Effector memory CD4-positive, alpha-beta T cell (primary cell): ENCODE measurements around the gene TMCC1.

ENCODE experiments used
- DNase-seq, 3 donors: peaks; one replicate each; pipeline ENCODE4 v3.0.0-alpha.2; 2020
- H3K27ac ChIP-seq: 2 replicates; pipeline ENCODE4 v1.7.0; 2013; ENCODE audit warnings: mild to moderate bottlenecking, low read length, moderate library complexity; ENCODE audit not compliant: insufficient read depth, poor library complexity, severe bottlenecking
- H3K27me3 ChIP-seq: replicated peaks from 2 replicates; pipeline ENCODE4 v1.7.0; 2013; ENCODE audit warnings: mild to moderate bottlenecking, low read length; ENCODE audit not compliant: insufficient read depth, control insufficient read depth, poor library complexity, severe bottlenecking
- H3K36me3 ChIP-seq: 2 replicates; pipeline ENCODE4 v1.7.0; 2013; ENCODE audit warnings: mild to moderate bottlenecking, low read length, moderate library complexity; ENCODE audit not compliant: control insufficient read depth, insufficient read depth
- H3K4me1 ChIP-seq: 2 replicates; pipeline ENCODE4 v1.7.0; 2013; ENCODE audit warnings: low read length, mild to moderate bottlenecking; ENCODE audit not compliant: control insufficient read depth, insufficient read depth, poor library complexity, severe bottlenecking
- H3K4me3 ChIP-seq: 2 replicates; pipeline ENCODE4 v1.7.0; 2013; ENCODE audit warnings: low read length, low read depth, mild to moderate bottlenecking; ENCODE audit not compliant: insufficient read depth, poor library complexity, severe bottlenecking
- H3K9me3 ChIP-seq: 2 replicates; pipeline ENCODE4 v1.7.0; 2013; ENCODE audit warnings: mild to moderate bottlenecking, low read length, moderate library complexity; ENCODE audit not compliant: control insufficient read depth

Gene TMCC1

GRCh38 chr3:129617381-129618185 is 275.9 kb downstream of the TMCC1 start:
- H3K27ac ChIP-seq: no peak overlapping the region

DNA sequence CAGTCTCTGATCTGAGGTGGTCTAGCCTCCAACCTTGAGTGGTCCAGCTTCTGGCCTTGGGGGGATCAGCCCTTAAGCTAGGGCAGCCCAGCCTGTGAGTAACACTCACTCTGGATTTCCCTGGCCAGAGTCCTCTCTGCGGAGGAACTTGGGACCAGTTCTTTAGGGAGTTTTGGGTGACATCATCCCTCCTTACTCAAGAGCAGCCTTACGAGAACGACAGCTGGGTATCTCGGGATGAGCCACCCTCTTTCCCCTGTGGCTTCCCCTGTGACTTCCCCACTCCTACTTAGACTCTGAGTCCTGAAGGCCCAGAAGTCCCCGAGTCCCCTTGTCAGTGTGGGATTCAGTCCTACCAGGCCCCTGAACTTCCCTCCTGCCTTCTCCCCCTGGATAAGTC is 276.8 kb downstream of the TMCC1 start:
- H3K4me1 ChIP-seq: peaks cover 6% of the 10 kb centered on the region
- H3K27ac ChIP-seq: no peak overlapping the region
- no peak overlapping the region for H3K4me3 ChIP-seq
- no peak for DNase-seq
- H3K27me3 ChIP-seq: no peaks in the 10 kb centered on the region
- no peaks in the 10 kb centered on the region for H3K9me3 ChIP-seq
- no peaks in the 10 kb centered on the region for H3K36me3 ChIP-seq

More at GRCh38 chr3:129617381-129618185, 275.9 kb downstream of the TMCC1 start:
- peaks cover 6% of the 10 kb centered on the region for H3K4me1 ChIP-seq
- DNase-seq: no peak
- H3K36me3 ChIP-seq: no peaks in the 10 kb centered on the region
- H3K9me3 ChIP-seq: no peaks in the 10 kb centered on the region
- no peaks in the 10 kb centered on the region for H3K27me3 ChIP-seq
- H3K4me3 ChIP-seq: no peak overlapping the region

GRCh38 chr3:129616291-129616690 is 277.2 kb downstream of the TMCC1 start:
- peaks cover 6% of the 10 kb centered on the region for H3K4me1 ChIP-seq
- DNase-seq: no peak
- H3K9me3 ChIP-seq: no peaks in the 10 kb centered on the region
- H3K27me3 ChIP-seq: no peaks in the 10 kb centered on the region
- H3K27ac ChIP-seq: no peak overlapping the region
- no peaks in the 10 kb centered on the region for H3K36me3 ChIP-seq
- no peak overlapping the region for H3K4me3 ChIP-seq

- H3K36me3 ChIP-seq: no peaks in the 10 kb centered on the region
- no peaks in the 10 kb centered on the region for H3K27me3 ChIP-seq
- H3K27ac ChIP-seq: no peak overlapping the region
- H3K9me3 ChIP-seq: no peaks in the 10 kb centered on the region
- H3K4me3 ChIP-seq: no peak overlapping the region
- peaks cover 6% of the 10 kb centered on the region for H3K4me1 ChIP-seq
- no peak for DNase-seq
Observed at GRCh38 chr3:129615751-129616281, 277.7 kb downstream of the TMCC1 start.

GRCh38 chr3:129614927-129615363 is 278.6 kb downstream of the TMCC1 start:
- Histone ChIP-seq H3K36me3 (no peaks in the 10 kb centered on the region), H3K27me3 (no peaks in the 10 kb centered on the region), H3K4me3 (no peak overlapping the region), H3K9me3 (no peaks in the 10 kb centered on the region), H3K4me1 (peaks cover 6% of the 10 kb centered on the region), H3K27ac (no peak overlapping the region)
- no peak for DNase-seq

DNA sequence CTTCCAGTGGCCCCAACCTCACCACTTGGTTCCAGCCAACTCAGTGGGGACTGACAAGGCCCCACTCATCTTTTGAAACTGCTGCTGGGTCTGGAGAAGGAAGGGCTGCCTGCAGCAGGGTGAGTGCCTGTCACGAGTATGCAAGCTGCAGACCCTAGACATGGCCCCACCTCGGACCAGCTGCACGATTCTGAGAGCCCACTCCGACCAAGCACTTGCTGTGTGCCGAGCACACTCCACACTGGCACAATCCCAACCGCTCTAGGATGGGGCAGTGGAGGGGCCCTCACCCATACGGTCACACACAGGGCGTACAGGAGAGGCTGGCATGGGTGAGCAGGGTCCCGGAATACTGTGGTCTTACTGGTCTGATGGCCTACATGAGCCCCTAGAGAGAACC is 279.1 kb downstream of the TMCC1 start:
- H3K9me3 ChIP-seq: no peaks in the 10 kb centered on the region
- H3K36me3 ChIP-seq: no peaks in the 10 kb centered on the region
- H3K4me1 ChIP-seq: peaks cover 6% of the 10 kb centered on the region
- H3K27ac ChIP-seq: no peak overlapping the region
- no peak overlapping the region for H3K4me3 ChIP-seq
- H3K27me3 ChIP-seq: no peaks in the 10 kb centered on the region
- DNase-seq: no peak

GRCh38 chr3:129613367-129613740 is 280.2 kb downstream of the TMCC1 start:
- Histone ChIP-seq H3K36me3 (no peaks in the 10 kb centered on the region), H3K4me1 (peaks cover 2% of the 10 kb centered on the region), H3K27me3 (no peaks in the 10 kb centered on the region), H3K4me3 (no peak overlapping the region), H3K27ac (no peak overlapping the region), H3K9me3 (no peaks in the 10 kb centered on the region)
- no peak for DNase-seq

- no peak for DNase-seq
- no peaks in the 10 kb centered on the region for H3K36me3 ChIP-seq
- H3K9me3 ChIP-seq: no peaks in the 10 kb centered on the region
- H3K4me1 ChIP-seq: no peaks in the 10 kb centered on the region
- H3K27me3 ChIP-seq: no peaks in the 10 kb centered on the region
- H3K27ac ChIP-seq: no peak overlapping the region
- no peak overlapping the region for H3K4me3 ChIP-seq
Observed at GRCh38 chr3:129612534-129613366, 280.8 kb downstream of the TMCC1 start.

GRCh38 chr3:129611812-129612533 is 281.5 kb downstream of the TMCC1 start:
- Histone ChIP-seq H3K36me3 (no peaks in the 10 kb centered on the region), H3K4me1 (peaks cover 3% of the 10 kb centered on the region), H3K27me3 (no peaks in the 10 kb centered on the region), H3K4me3 (no peak overlapping the region), H3K27ac (no peak overlapping the region), H3K9me3 (no peaks in the 10 kb centered on the region)
- DNase-seq: no peak
